HCT116 (cell line): ENCODE measurements around the gene S100A12. TPM values are rescaled to one million over a fixed set of nuclear protein-coding genes. Genes with fewer than 3 reads are reported as not detected.

Source experiments
- ATAC-seq: fragments of 200-7000 bp; cut with Tn5 transposase; 2 replicates; pipeline ENCODE4 v1.9.1; 2020; ENCODE audit warnings: mild to moderate bottlenecking, moderate library complexity
- BruUV-seq: library from RNA; stranded (reverse); fragments of 400-500 nt; replicated peaks from 2 replicates; lab custom pipeline; 2021; lab: Mats Ljungman, UMichigan
- CTCF ChIA-PET: fragments of 300-600 bp; sonication (Branson Sonifier 250); formaldehyde crosslinking; loops from one replicate; lab custom pipeline; 2021; ENCODE audit warnings: antibody characterized with exemption; lab: Charles Lee
- POLR2A ChIA-PET: fragments of 300-600, 350-600 bp; sonication (Branson Sonifier 250); formaldehyde crosslinking; loops from one replicate; lab custom pipeline; 2021; ENCODE audit warnings: antibody characterized with exemption; lab: Charles Lee
- RAD21 ChIA-PET, 2 experiments: fragments of 300-600 bp; sonication (Branson Sonifier 250); formaldehyde crosslinking; loops; one replicate each; lab custom pipeline; 2023; ENCODE audit warnings: low total read pairs in 2 of 2; ENCODE audit not compliant: uncharacterized antibody in 2 of 2, unreplicated experiment in 2 of 2, low non-redundant PET in 1 of 2; lab: Charles Lee
- DNase-seq: peaks from one replicate; pipeline ENCODE4 v3.0.0-alpha.2; 2010; ENCODE audit warnings: low read depth, low spot score
- H2AFZ ChIP-seq: fragments of 200-600 bp; shearing (Covaris generic), sonication (generic); 2 replicates; pipeline ENCODE4 v1.6.1; 2017; ENCODE audit warnings: low read depth, mixed run types, mixed read lengths, antibody characterized with exemption, low read length; ENCODE audit not compliant: poor library complexity, severe bottlenecking
- H3K27ac ChIP-seq: 2 replicates; pipeline ENCODE4 v1.5.1; 2012; ENCODE audit warnings: low read depth, low read length
- H3K27me3 ChIP-seq: fragments of 200-600 bp; sonication (generic); 2 replicates; pipeline ENCODE4 v1.6.1; 2016; ENCODE audit warnings: mixed run types, low read length, mixed read lengths; ENCODE audit not compliant: insufficient read depth
- H3K36me3 ChIP-seq, 2 experiments: fragments of 200-500 bp in 1 of 2; fragments of 200-600 bp in 1 of 2; sonication (Bioruptor generic) in 1 of 2; sonication (generic) in 1 of 2; 2 replicates each; pipeline versions ENCODE4 v1.5.1 to v1.6.1; 2014 to 2016; ENCODE audit warnings: low read length in 2 of 2, inconsistent platforms in 1 of 2, mixed read lengths in 1 of 2, mixed run types in 1 of 2; ENCODE audit not compliant: insufficient read depth in 2 of 2, control insufficient read depth in 1 of 2
- H3K4me1 ChIP-seq, 2 experiments: fragments of 200-600 bp in 1 of 2; sonication (generic) in 1 of 2; 2 replicates each; pipeline versions ENCODE4 v1.5.1 to v1.6.1; 2012 to 2017; ENCODE audit warnings: low read length in 2 of 2, inconsistent platforms in 1 of 2, mild to moderate bottlenecking in 1 of 2, mixed read lengths in 1 of 2, mixed run types in 1 of 2, moderate library complexity in 1 of 2; ENCODE audit not compliant: insufficient read depth in 2 of 2, control insufficient read depth in 1 of 2
- H3K4me2 ChIP-seq: fragments of 200-600 bp; sonication (generic); 2 replicates; pipeline ENCODE4 v1.6.1; 2017; ENCODE audit warnings: mixed run types, low read length, mixed read lengths
- H3K4me3 ChIP-seq, 2 experiments: fragments of 200-600 bp in 1 of 2; sonication (generic) in 1 of 2; replicated peaks in 1 of 2; 2 replicates each; pipeline ENCODE4 v1.5.1; 2011 to 2016; ENCODE audit warnings: low read length in 2 of 2, control low read depth in 1 of 2, low read depth in 1 of 2, mild to moderate bottlenecking in 1 of 2, mixed read lengths in 1 of 2, mixed run types in 1 of 2
- H3K79me2 ChIP-seq: fragments of 200-600 bp; sonication (generic); 2 replicates; pipeline ENCODE4 v1.6.1; 2017; ENCODE audit warnings: mild to moderate bottlenecking, mixed run types, low read length, moderate library complexity, mixed read lengths; ENCODE audit not compliant: insufficient read depth
- H3K9ac ChIP-seq: fragments of 200-600 bp; sonication (generic); 2 replicates; pipeline ENCODE4 v1.6.1; 2016; ENCODE audit warnings: low read length, mixed read lengths
- H3K9me2 ChIP-seq: fragments of 200-600 bp; sonication (generic), shearing (Covaris generic); 2 replicates; pipeline ENCODE4 v1.6.1; 2017; ENCODE audit warnings: mixed run types, mild to moderate bottlenecking, moderate library complexity; ENCODE audit not compliant: insufficient read depth
- H3K9me3 ChIP-seq, 2 experiments: fragments of 200-500 bp in 1 of 2; fragments of 200-600 bp in 1 of 2; sonication (Bioruptor generic) in 1 of 2; sonication (generic) in 1 of 2; 2 replicates each; pipeline ENCODE4 v1.6.1; 2014 to 2017; ENCODE audit warnings: low read length in 2 of 2, mixed read lengths in 2 of 2, inconsistent platforms in 1 of 2, low read depth in 1 of 2, mild to moderate bottlenecking in 1 of 2, mixed run types in 1 of 2, moderate library complexity in 1 of 2; ENCODE audit not compliant: control insufficient read depth in 1 of 2, insufficient read depth in 1 of 2
- H4K20me1 ChIP-seq: fragments of 200-600 bp; sonication (generic), shearing (Covaris generic); 2 replicates; pipeline ENCODE4 v1.6.1; 2017; ENCODE audit warnings: mixed run types, mild to moderate bottlenecking, moderate library complexity; ENCODE audit not compliant: insufficient read depth
- EGR1 ChIP-seq: IDR thresholded peaks from 2 replicates; pipeline ENCODE4 v1.6.1; 2012; ENCODE audit warnings: low read depth
- SRF ChIP-seq: IDR thresholded peaks from 2 replicates; pipeline ENCODE4 v1.6.1; 2012; ENCODE audit warnings: low read depth
- intact Hi-C: fragments of 100-400 bp; cut with micrococcal nuclease; formaldehyde crosslinking; loops from 2 replicates; pipeline ENCODE4 v1.10.0; 2022
- total RNA-seq: library from RNA; stranded (reverse); gene quantifications from one replicate; pipeline ENCODE4 v1.2.1, GENCODE V29; 2021; ENCODE audit not compliant: unreplicated experiment
- TF ChIP-seq, protein P1 (sequence below), 3 experiments: fragments of 200-600 bp in 1 of 3; sonication (generic) in 1 of 3; IDR thresholded peaks in 2 of 3; conservative IDR thresholded peaks in 1 of 3; 2 replicates each; pipeline ENCODE4 v1.5.1; 2012 to 2017; ENCODE audit warnings: low read depth in 2 of 3, low read length in 2 of 3, antibody characterized with exemption in 1 of 3, borderline replicate concordance in 1 of 3, control low read depth in 1 of 3, mild to moderate bottlenecking in 1 of 3, mixed read lengths in 1 of 3, mixed run types in 1 of 3, moderate library complexity in 1 of 3; ENCODE audit not compliant: insufficient read depth in 1 of 3

S100A12 gene
- total RNA-seq, 1 experiment from 2014 or later = not detected

- Histone ChIP-seq H3K27ac (no peak overlapping the region), H3K4me3 (no peak overlapping the region), H3K4me2 (no peak overlapping the region), H3K9me2 (no peaks in the 10 kb centered on the region), H4K20me1 (no peaks in the 10 kb centered on the region), H3K9ac (no peak overlapping the region), H3K79me2 (no peaks in the 10 kb centered on the region), H3K9me3 (no peaks in the 10 kb centered on the region), H2AFZ (no peak overlapping the region), H3K36me3 (no peaks in the 10 kb centered on the region), H3K27me3 (peaks cover 76% of the 10 kb centered on the region), H3K4me1 (no peaks in the 10 kb centered on the region)
- ChIA-PET RAD21 (no interaction called here), CTCF (no interaction called here), POLR2A (no interaction called here)
- intact Hi-C loops = no loop called here
- no peak for TF ChIP-seq EGR1
- TF ChIP-seq, protein P1, sequence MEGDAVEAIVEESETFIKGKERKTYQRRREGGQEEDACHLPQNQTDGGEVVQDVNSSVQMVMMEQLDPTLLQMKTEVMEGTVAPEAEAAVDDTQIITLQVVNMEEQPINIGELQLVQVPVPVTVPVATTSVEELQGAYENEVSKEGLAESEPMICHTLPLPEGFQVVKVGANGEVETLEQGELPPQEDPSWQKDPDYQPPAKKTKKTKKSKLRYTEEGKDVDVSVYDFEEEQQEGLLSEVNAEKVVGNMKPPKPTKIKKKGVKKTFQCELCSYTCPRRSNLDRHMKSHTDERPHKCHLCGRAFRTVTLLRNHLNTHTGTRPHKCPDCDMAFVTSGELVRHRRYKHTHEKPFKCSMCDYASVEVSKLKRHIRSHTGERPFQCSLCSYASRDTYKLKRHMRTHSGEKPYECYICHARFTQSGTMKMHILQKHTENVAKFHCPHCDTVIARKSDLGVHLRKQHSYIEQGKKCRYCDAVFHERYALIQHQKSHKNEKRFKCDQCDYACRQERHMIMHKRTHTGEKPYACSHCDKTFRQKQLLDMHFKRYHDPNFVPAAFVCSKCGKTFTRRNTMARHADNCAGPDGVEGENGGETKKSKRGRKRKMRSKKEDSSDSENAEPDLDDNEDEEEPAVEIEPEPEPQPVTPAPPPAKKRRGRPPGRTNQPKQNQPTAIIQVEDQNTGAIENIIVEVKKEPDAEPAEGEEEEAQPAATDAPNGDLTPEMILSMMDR (IDR thresholded peaks at IDR 0.05 in 2 of 3, conservative IDR thresholded peaks at IDR 0.05 in 1 of 3; ENCODE audit: borderline replicate concordance in 1 of 3, insufficient read depth in 1 of 3, low read depth in 2 of 3, low read length in 2 of 3) = 0 out of 6 replicates have a peak, but pooled peaks of 1 of the 3 experiments have one; percentile 5
- BruUV-seq = no TSS peak
- DNase-seq (no peak), ATAC-seq (no peak)
These were observed 19.0 kb upstream of the S100A12 start for GRCh38 chr1:153394391-153394790.

- Histone ChIP-seq H2AFZ (no peak overlapping the region), H3K4me3 (no peak overlapping the region), H3K4me1 (no peaks in the 10 kb centered on the region), H3K4me2 (no peak overlapping the region), H3K9ac (no peak overlapping the region), H3K9me3 (no peaks in the 10 kb centered on the region), H3K27ac (no peak overlapping the region), H3K79me2 (no peaks in the 10 kb centered on the region), H4K20me1 (no peaks in the 10 kb centered on the region), H3K27me3 (peaks cover 81% of the 10 kb centered on the region), H3K9me2 (no peaks in the 10 kb centered on the region), H3K36me3 (no peaks in the 10 kb centered on the region)
- ATAC-seq (peak; percentile 64), DNase-seq (no peak)
- no TSS peak for BruUV-seq
- intact Hi-C loops = no loop called here
- TF ChIP-seq SRF = no peak
- TF ChIP-seq, protein P1 (IDR thresholded peaks at IDR 0.05 in 2 of 3, conservative IDR thresholded peaks at IDR 0.05 in 1 of 3; ENCODE audit: borderline replicate concordance in 1 of 3, insufficient read depth in 1 of 3, low read depth in 2 of 3, low read length in 2 of 3) = 0 out of 6 replicates have a peak, but pooled peaks of 2 of the 3 experiments have one; percentile 6 to 8
- ChIA-PET CTCF (no interaction called here), POLR2A (no interaction called here), RAD21 (no interaction called here)
These were observed 18.5 kb upstream of the S100A12 start for GRCh38 chr1:153393926-153394325.
